Neural cell (in vitro differentiated cells): Measurements from ENCODE around the gene BCAS1. TPM values are rescaled to one million over a fixed set of nuclear protein-coding genes. Genes with fewer than 3 reads are reported as not detected.

ENCODE experiments used
- H2AFZ ChIP-seq: fragments of 200-600, 300-800 bp; sonication (generic), shearing (Covaris generic); 2 replicates; pipeline ENCODE4 v1.6.0; 2014; ENCODE audit warnings: low read depth, mild to moderate bottlenecking, antibody characterized with exemption, low read length, moderate library complexity
- H3F3A ChIP-seq: fragments of 200-600 bp; shearing (Covaris generic); 2 replicates; pipeline ENCODE4 v1.6.1; 2016; ENCODE audit warnings: mild to moderate bottlenecking, moderate library complexity, mixed read lengths, antibody characterized with exemption, low read length; ENCODE audit not compliant: insufficient read depth, poor library complexity, severe bottlenecking
- H3K27ac ChIP-seq: fragments of 200-600, 300-800 bp; sonication (generic), shearing (Covaris generic); 2 replicates; pipeline ENCODE4 v1.5.1; 2014; ENCODE audit warnings: mild to moderate bottlenecking, low read length, moderate library complexity
- H3K27me3 ChIP-seq: fragments of 300-800, 200-600 bp; sonication (generic), shearing (Covaris generic); 2 replicates; pipeline ENCODE4 v1.6.0; 2014; ENCODE audit warnings: mild to moderate bottlenecking, low read depth, low read length, moderate library complexity; ENCODE audit not compliant: insufficient read depth
- H3K36me3 ChIP-seq: fragments of 300-800, 200-600 bp; sonication (generic), shearing (Covaris generic); 2 replicates; pipeline ENCODE4 v1.5.1; 2014; ENCODE audit warnings: mild to moderate bottlenecking, antibody characterized with exemption, low read length, moderate library complexity; ENCODE audit not compliant: insufficient read depth
- H3K4me2 ChIP-seq: fragments of 300-800, 200-600 bp; sonication (generic), shearing (Covaris generic); 2 replicates; pipeline ENCODE4 v1.6.0; 2014; ENCODE audit warnings: mild to moderate bottlenecking, low read length
- H3K4me3 ChIP-seq: fragments of 300-800, 200-600 bp; sonication (generic), shearing (Covaris generic); 2 replicates; pipeline ENCODE4 v1.5.1; 2014; ENCODE audit warnings: mild to moderate bottlenecking, low read length, moderate library complexity
- H3K79me2 ChIP-seq: fragments of 200-600 bp; shearing (Covaris generic); replicated peaks from 2 replicates; pipeline ENCODE4 v1.6.0; 2014; ENCODE audit warnings: mild to moderate bottlenecking, low read length, moderate library complexity; ENCODE audit not compliant: insufficient read depth
- H3K9ac ChIP-seq: fragments of 300-800, 200-600 bp; sonication (generic), shearing (Covaris generic); 2 replicates; pipeline ENCODE4 v1.6.1; 2016; ENCODE audit warnings: mild to moderate bottlenecking, low read length, mixed read lengths
- H3K9me2 ChIP-seq: fragments of 200-600 bp; shearing (Covaris generic); 2 replicates; pipeline ENCODE4 v1.6.1; 2016; ENCODE audit warnings: mild to moderate bottlenecking, low read length, mixed read lengths; ENCODE audit not compliant: insufficient read depth
- H3K9me3 ChIP-seq: fragments of 200-600, 300-800 bp; sonication (generic), shearing (Covaris generic); 2 replicates; pipeline ENCODE4 v1.6.1; 2016; ENCODE audit warnings: mild to moderate bottlenecking, mixed run types, low read length, moderate library complexity, mixed read lengths
- H4K20me1 ChIP-seq: fragments of 200-600 bp; shearing (Covaris generic); 2 replicates; pipeline ENCODE4 v1.6.1; 2016; ENCODE audit warnings: mild to moderate bottlenecking, mixed run types; ENCODE audit not compliant: insufficient read depth
- CTCF ChIP-seq: fragments of 450-650 bp; IDR thresholded peaks from 2 replicates; pipeline ENCODE4 v1.5.1; 2014; ENCODE audit warnings: antibody characterized with exemption, mild to moderate bottlenecking, moderate library complexity; ENCODE audit not compliant: poor library complexity, severe bottlenecking
- EP300 ChIP-seq: fragments of 450-650 bp; conservative IDR thresholded peaks from 2 replicates; pipeline ENCODE4 v1.6.1; 2014; ENCODE audit warnings: antibody characterized with exemption, mild to moderate bottlenecking, moderate library complexity; ENCODE audit not compliant: poor library complexity, severe bottlenecking
- EZH2 ChIP-seq: fragments of 200-600, 300-800 bp; shearing (Covaris generic), sonication (generic); IDR thresholded peaks from 2 replicates; pipeline ENCODE4 v1.6.1; 2014; ENCODE audit warnings: antibody characterized with exemption, low read length, borderline replicate concordance, mild to moderate bottlenecking; ENCODE audit not compliant: insufficient read depth, poor library complexity, severe bottlenecking
- MXI1 ChIP-seq: fragments of 450-650 bp; conservative IDR thresholded peaks from 2 replicates; pipeline ENCODE4 v1.6.1; 2014; ENCODE audit warnings: antibody characterized with exemption, mild to moderate bottlenecking; ENCODE audit not compliant: poor library complexity, severe bottlenecking
- POLR2AphosphoS5 ChIP-seq: IDR thresholded peaks from 2 replicates; pipeline ENCODE4 v1.6.1; 2012
- RAD21 ChIP-seq: fragments of 450-650 bp; conservative IDR thresholded peaks from 2 replicates; pipeline ENCODE4 v1.6.1; 2014; ENCODE audit warnings: antibody characterized with exemption, mild to moderate bottlenecking, moderate library complexity
- REST ChIP-seq: IDR thresholded peaks from 2 replicates; pipeline ENCODE4 v1.6.1; 2012; ENCODE audit warnings: borderline replicate concordance
- SMC3 ChIP-seq: fragments of 450-650 bp; conservative IDR thresholded peaks from 2 replicates; pipeline ENCODE4 v1.6.1; 2014; ENCODE audit warnings: antibody characterized with exemption, mild to moderate bottlenecking, moderate library complexity; ENCODE audit not compliant: poor library complexity
- TAF1 ChIP-seq: IDR thresholded peaks from 2 replicates; pipeline ENCODE4 v1.6.1; 2012; ENCODE audit warnings: low read depth
- polyA plus RNA-seq: library from polyadenylated mRNA; depleted of rRNA; stranded (reverse); fragments of >200 nt; gene quantifications from 2 replicates; pipeline ENCODE4 v1.2.3, GENCODE V29; 2014

BCAS1 gene
- polyA plus RNA-seq, 1 donor from 2014 or later = not detected

GRCh38 chr20:54091120-54091480, 20.7 kb upstream of the BCAS1 start:
- H3K27ac ChIP-seq = no peak overlapping the region
- H4K20me1 ChIP-seq = no peaks in the 10 kb centered on the region
- H3K79me2 ChIP-seq = no peaks in the 10 kb centered on the region
- no peak overlapping the region for H3K4me3 ChIP-seq
- TF ChIP-seq EZH2 = no peak
- no peak for TF ChIP-seq MXI1
- TF ChIP-seq RAD21 = no peak
- TF ChIP-seq TAF1 = no peak
- no peak for TF ChIP-seq POLR2AphosphoS5
- TF ChIP-seq EP300 = no peak
- no peak for TF ChIP-seq CTCF
- no peak for TF ChIP-seq SMC3
- TF ChIP-seq REST = no peak
- no peak overlapping the region for H3K9ac ChIP-seq
- H3K27me3 ChIP-seq = no peaks in the 10 kb centered on the region
- H3K9me3 ChIP-seq = no peaks in the 10 kb centered on the region
- no peaks in the 10 kb centered on the region for H3K36me3 ChIP-seq
- H3K9me2 ChIP-seq = no peaks in the 10 kb centered on the region
- no peak overlapping the region for H3K4me2 ChIP-seq
- no peaks in the 10 kb centered on the region for H3F3A ChIP-seq
- H2AFZ ChIP-seq = no peak overlapping the region

GRCh38 chr20:54090230-54091119, 20.1 kb upstream of the BCAS1 start:
- Histone ChIP-seq H3K36me3 (no peaks in the 10 kb centered on the region), H3K79me2 (no peaks in the 10 kb centered on the region), H3K9me3 (no peaks in the 10 kb centered on the region), H2AFZ (no peak overlapping the region), H3K27ac (no peak overlapping the region), H3K9ac (no peak overlapping the region), H3F3A (no peaks in the 10 kb centered on the region), H3K4me3 (no peak overlapping the region), H4K20me1 (no peaks in the 10 kb centered on the region), H3K4me2 (no peak overlapping the region), H3K27me3 (no peaks in the 10 kb centered on the region), H3K9me2 (no peaks in the 10 kb centered on the region)
- TF ChIP-seq EP300 = no peak
- no peak for TF ChIP-seq REST
- no peak for TF ChIP-seq EZH2
- TF ChIP-seq MXI1 = no peak
- no peak for TF ChIP-seq RAD21
- no peak for TF ChIP-seq POLR2AphosphoS5
- no peak for TF ChIP-seq SMC3
- no peak for TF ChIP-seq CTCF
- no peak for TF ChIP-seq TAF1
